DOHH2 (cell line): ENCODE measurements around the gene SPA17.
A peak's percentile ranks its signal among the peaks of the same experiment; 100 is the strongest.

Experiments
- H3F3A ChIP-seq: fragments of 200-600 bp; sonication (generic), shearing (Covaris generic); 2 replicates; pipeline ENCODE4 v1.6.0; 2016; ENCODE audit warnings: antibody characterized with exemption, mild to moderate bottlenecking; ENCODE audit not compliant: control insufficient read depth, insufficient read depth
- H3K27ac ChIP-seq: fragments of 200-600 bp; sonication (generic); 2 replicates; pipeline ENCODE4 v1.5.1; 2014; ENCODE audit warnings: low read depth, mild to moderate bottlenecking, low read length, moderate library complexity
- H3K27me3 ChIP-seq: fragments of 200-600 bp; sonication (generic); 2 replicates; pipeline ENCODE4 v1.6.1; 2014; ENCODE audit warnings: mild to moderate bottlenecking, low read length, mixed read lengths; ENCODE audit not compliant: control insufficient read depth
- H3K36me3 ChIP-seq: fragments of 200-600 bp; sonication (generic); 2 replicates; pipeline ENCODE4 v1.6.1; 2014; ENCODE audit warnings: mild to moderate bottlenecking, low read length, moderate library complexity, mixed read lengths; ENCODE audit not compliant: control insufficient read depth
- H3K4me1 ChIP-seq: fragments of 200-600 bp; sonication (generic); 2 replicates; pipeline ENCODE4 v1.6.1; 2014; ENCODE audit warnings: mild to moderate bottlenecking, low read length, mixed read lengths; ENCODE audit not compliant: control insufficient read depth
- H3K4me2 ChIP-seq: fragments of 200-600 bp; sonication (generic); 2 replicates; pipeline ENCODE4 v1.6.0; 2014; ENCODE audit warnings: mild to moderate bottlenecking, low read length, moderate library complexity
- H3K4me3 ChIP-seq: fragments of 200-600 bp; sonication (generic); 2 replicates; pipeline ENCODE4 v1.5.1; 2014; ENCODE audit warnings: mild to moderate bottlenecking, low read length, mixed read lengths
- H3K79me2 ChIP-seq: fragments of 200-600 bp; sonication (generic); 2 replicates; pipeline ENCODE4 v1.6.1; 2014; ENCODE audit warnings: mild to moderate bottlenecking, low read length, mixed read lengths; ENCODE audit not compliant: control insufficient read depth
- H3K9me2 ChIP-seq: fragments of 200-600 bp; sonication (generic); replicated peaks from 2 replicates; pipeline ENCODE4 v1.6.1; 2014; ENCODE audit warnings: mild to moderate bottlenecking, low read length, mixed read lengths; ENCODE audit not compliant: control insufficient read depth
- H3K9me3 ChIP-seq: fragments of 200-600 bp; sonication (generic); 2 replicates; pipeline ENCODE4 v1.6.1; 2014; ENCODE audit warnings: antibody characterized with exemption, low read length, mixed read lengths; ENCODE audit not compliant: control insufficient read depth, insufficient read depth
- H4K20me1 ChIP-seq: fragments of 200-600 bp; sonication (generic); 2 replicates; pipeline ENCODE4 v1.6.0; 2014; ENCODE audit warnings: low read depth, mild to moderate bottlenecking, antibody characterized with exemption, low read length, moderate library complexity; ENCODE audit not compliant: control insufficient read depth, insufficient read depth
- CTCF ChIP-seq: fragments of 200-600 bp; sonication (generic); IDR thresholded peaks from one replicate; pipeline ENCODE4 v1.5.1; 2014; ENCODE audit warnings: antibody characterized with exemption, mild to moderate bottlenecking, low read depth, low read length; ENCODE audit not compliant: poor library complexity, severe bottlenecking
- EZH2phosphoT487 ChIP-seq: fragments of 200-600 bp; sonication (generic); IDR thresholded peaks from 2 replicates; pipeline ENCODE4 v1.6.1; 2017; ENCODE audit warnings: borderline replicate concordance, mild to moderate bottlenecking, antibody characterized with exemption, low read length, moderate library complexity, mixed read lengths

Gene SPA17

GRCh38 chr11:124722176-124722575, 48.5 kb downstream of the SPA17 start:
- peak overlapping the region; percentile 47 for H3K4me2 ChIP-seq
- no peaks in the 10 kb centered on the region for H3K9me2 ChIP-seq
- peaks cover 28% of the 10 kb centered on the region for H3K27me3 ChIP-seq
- peak overlapping the region; percentile 25 for H3K4me3 ChIP-seq
- H3K9me3 ChIP-seq: no peaks in the 10 kb centered on the region
- no peak overlapping the region for H3K27ac ChIP-seq
- no peaks in the 10 kb centered on the region for H4K20me1 ChIP-seq
- H3F3A ChIP-seq: no peaks in the 10 kb centered on the region
- H3K4me1 ChIP-seq: peaks cover 61% of the 10 kb centered on the region
- TF ChIP-seq CTCF (no peak), EZH2phosphoT487 (no peak)
- H3K36me3 ChIP-seq: no peaks in the 10 kb centered on the region
- no peaks in the 10 kb centered on the region for H3K79me2 ChIP-seq

- no peaks in the 10 kb centered on the region for H3K36me3 ChIP-seq
- peak overlapping the region; percentile 86 for H3K4me2 ChIP-seq
- no peaks in the 10 kb centered on the region for H3K9me2 ChIP-seq
- H3K4me1 ChIP-seq: peaks cover 57% of the 10 kb centered on the region
- no peaks in the 10 kb centered on the region for H3F3A ChIP-seq
- no peaks in the 10 kb centered on the region for H3K9me3 ChIP-seq
- H4K20me1 ChIP-seq: no peaks in the 10 kb centered on the region
- H3K27ac ChIP-seq: peak overlapping the region; percentile 41
- H3K27me3 ChIP-seq: peaks cover 2% of the 10 kb centered on the region; the same call in 1 of the 2 replicates
- H3K79me2 ChIP-seq: no peaks in the 10 kb centered on the region
- peak overlapping the region; percentile 63 for H3K4me3 ChIP-seq
- no peak for TF ChIP-seq EZH2phosphoT487
- no peak for TF ChIP-seq CTCF
Observed at GRCh38 chr11:124724979-124725718, 51.4 kb downstream of the SPA17 start.

GRCh38 chr11:124725719-124726105, 52.0 kb downstream of the SPA17 start:
- Histone ChIP-seq H3K4me1 (peaks cover 57% of the 10 kb centered on the region), H3K79me2 (no peaks in the 10 kb centered on the region), H3K27ac (no peak overlapping the region), H4K20me1 (no peaks in the 10 kb centered on the region), H3K4me2 (peak overlapping the region; percentile 86), H3K27me3 (no peaks in the 10 kb centered on the region), H3K4me3 (peak overlapping the region; percentile 63), H3K9me2 (no peaks in the 10 kb centered on the region), H3F3A (no peaks in the 10 kb centered on the region), H3K36me3 (no peaks in the 10 kb centered on the region), H3K9me3 (no peaks in the 10 kb centered on the region)
- no peak for TF ChIP-seq CTCF
- TF ChIP-seq EZH2phosphoT487: no peak

- no peaks in the 10 kb centered on the region for H3K9me2 ChIP-seq
- no peak overlapping the region for H3K4me2 ChIP-seq
- H4K20me1 ChIP-seq: no peaks in the 10 kb centered on the region
- no peak for TF ChIP-seq EZH2phosphoT487
- TF ChIP-seq CTCF: no peak
- H3K27ac ChIP-seq: no peak overlapping the region
- no peaks in the 10 kb centered on the region for H3K79me2 ChIP-seq
- H3F3A ChIP-seq: no peaks in the 10 kb centered on the region
- no peak overlapping the region for H3K4me3 ChIP-seq
- no peaks in the 10 kb centered on the region for H3K36me3 ChIP-seq
- peaks cover 45% of the 10 kb centered on the region for H3K4me1 ChIP-seq
- no peaks in the 10 kb centered on the region for H3K9me3 ChIP-seq
- no peaks in the 10 kb centered on the region for H3K27me3 ChIP-seq
Observed at GRCh38 chr11:124727474-124727873, 53.8 kb downstream of the SPA17 start.
